ENCODE data around the gene PON2. TPM values are rescaled to one million over a fixed set of nuclear protein-coding genes. Genes with fewer than 3 reads are reported as not detected.

The PON2 gene
- total RNA-seq, 1 donor from 2014 or later = 195 TPM

- no peak for DNase-seq (ENCODE audit: extremely low read depth, low read depth, low spot score)
Observed at GRCh38 chr7:95446618-95447017, 11.8 kb upstream of the PON2 start.

DNA sequence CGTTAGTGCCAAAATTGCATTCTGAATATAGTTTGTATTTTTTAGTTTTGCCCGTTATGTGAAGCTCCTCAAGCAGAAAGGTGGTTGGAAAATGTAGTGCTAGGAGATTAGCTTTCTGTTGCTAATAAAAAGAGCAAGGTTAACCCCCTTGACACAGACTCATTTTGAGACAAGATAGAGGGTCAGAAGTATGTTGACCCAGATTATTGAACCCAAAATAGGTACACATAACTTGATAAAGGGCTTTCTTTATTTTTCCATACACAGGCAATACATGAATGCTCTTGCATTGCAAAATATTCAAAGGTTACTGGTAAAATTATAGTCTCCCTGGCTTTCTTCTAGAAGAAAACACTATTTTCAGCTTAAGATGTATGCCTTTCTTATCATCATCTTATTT, 10.0 kb upstream of the PON2 start:
- DNase-seq (ENCODE audit: extremely low read depth, low read depth, low spot score) = no peak

- DNase-seq (ENCODE audit: extremely low read depth, low read depth, low spot score) = no peak
Observed at GRCh38 chr7:95441042-95441823, 6.4 kb upstream of the PON2 start.

GRCh38 chr7:95440394-95441038, 5.7 kb upstream of the PON2 start:
- DNase-seq (ENCODE audit: extremely low read depth, low read depth, low spot score) = no peak

DNA sequence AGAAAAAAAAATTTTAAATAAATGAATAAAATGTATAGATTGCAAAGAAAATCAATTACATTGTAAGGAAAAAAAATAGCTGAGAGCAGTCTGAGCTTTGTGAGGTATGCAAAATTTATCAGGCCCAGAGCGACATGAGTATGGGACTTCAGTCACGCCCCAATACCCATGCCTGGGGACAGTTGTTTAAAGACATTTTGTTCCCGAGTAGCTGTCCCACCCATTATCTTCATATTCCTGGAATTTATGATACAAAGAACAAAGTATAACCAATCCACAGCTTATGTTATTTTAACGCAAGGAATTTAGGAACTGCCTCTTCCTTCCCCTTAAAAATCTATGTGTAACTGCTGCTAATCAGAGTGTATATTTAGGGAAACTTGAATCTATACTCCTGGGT, 1.6 kb upstream of the PON2 start:
- no peak for DNase-seq (ENCODE audit: extremely low read depth, low read depth, low spot score)

DNA sequence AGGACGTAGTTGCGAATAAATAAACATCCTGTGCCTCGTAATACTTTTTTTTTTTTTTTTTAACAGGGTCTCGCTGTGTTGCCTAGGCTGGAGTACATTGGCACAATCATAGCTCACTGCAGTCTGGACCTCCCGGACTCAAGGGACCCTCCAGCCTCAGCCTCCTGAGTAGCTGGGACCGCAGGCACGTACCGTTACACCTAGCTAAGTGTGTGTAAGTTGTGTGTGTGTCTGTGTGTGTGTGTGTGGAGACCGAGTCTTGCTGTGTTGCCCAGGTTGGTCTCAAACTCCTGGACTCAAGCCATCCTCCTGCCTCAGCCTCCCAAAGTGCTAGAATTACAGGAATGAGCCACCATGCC, 573 bp upstream of the PON2 start:
- no peak for DNase-seq (ENCODE audit: extremely low read depth, low read depth, low spot score)

GRCh38 chr7:95433952-95434556, 774 bp downstream of the PON2 start:
- DNase-seq (ENCODE audit: extremely low read depth, low read depth, low spot score) = no peak

GRCh38 chr7:95433129-95433528, 1.7 kb downstream of the PON2 start:
- DNase-seq (ENCODE audit: extremely low read depth, low read depth, low spot score) = no peak

- no peak for DNase-seq (ENCODE audit: extremely low read depth, low read depth, low spot score)
Observed at GRCh38 chr7:95432606-95433005, 2.2 kb downstream of the PON2 start.

- DNase-seq (ENCODE audit: extremely low read depth, low read depth, low spot score) = no peak
Observed at GRCh38 chr7:95430864-95431263, 4.0 kb downstream of the PON2 start.

DNA sequence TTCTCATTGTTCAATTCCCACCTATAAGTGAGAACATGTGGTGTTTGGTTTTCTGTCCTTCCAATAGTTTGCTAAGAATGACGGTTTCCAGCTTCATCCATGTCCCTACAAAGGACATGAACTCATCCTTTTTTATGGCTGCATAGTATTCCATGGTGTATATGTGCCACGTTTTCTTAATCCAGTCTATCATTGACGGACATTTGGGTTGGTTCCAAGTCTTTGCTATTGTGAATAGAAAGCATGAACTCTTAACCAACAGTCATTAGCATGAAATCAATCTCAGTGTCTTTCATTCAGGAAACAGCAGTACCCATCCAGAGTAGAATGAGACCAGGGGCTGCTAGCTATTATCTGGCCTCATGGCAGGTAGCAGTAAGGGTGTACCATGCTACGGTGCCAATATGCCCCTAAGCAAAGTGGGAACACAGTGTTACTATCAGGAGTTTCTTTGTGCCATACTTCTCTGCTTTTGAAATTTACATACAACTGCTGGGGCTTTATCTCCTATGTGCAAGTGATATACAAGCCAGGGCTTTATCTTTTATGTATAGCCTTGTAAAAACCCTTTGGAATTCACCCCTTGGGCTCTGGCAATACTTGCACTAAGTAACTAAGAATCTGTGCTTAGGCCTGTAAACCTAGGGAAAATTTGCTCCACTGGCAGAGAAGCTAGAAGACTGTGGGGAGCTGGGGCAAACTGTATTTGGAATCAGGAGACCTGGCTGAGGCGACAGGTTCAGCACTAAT, 5.4 kb downstream of the PON2 start:
- no peak for DNase-seq (ENCODE audit: extremely low read depth, low read depth, low spot score)

DNA sequence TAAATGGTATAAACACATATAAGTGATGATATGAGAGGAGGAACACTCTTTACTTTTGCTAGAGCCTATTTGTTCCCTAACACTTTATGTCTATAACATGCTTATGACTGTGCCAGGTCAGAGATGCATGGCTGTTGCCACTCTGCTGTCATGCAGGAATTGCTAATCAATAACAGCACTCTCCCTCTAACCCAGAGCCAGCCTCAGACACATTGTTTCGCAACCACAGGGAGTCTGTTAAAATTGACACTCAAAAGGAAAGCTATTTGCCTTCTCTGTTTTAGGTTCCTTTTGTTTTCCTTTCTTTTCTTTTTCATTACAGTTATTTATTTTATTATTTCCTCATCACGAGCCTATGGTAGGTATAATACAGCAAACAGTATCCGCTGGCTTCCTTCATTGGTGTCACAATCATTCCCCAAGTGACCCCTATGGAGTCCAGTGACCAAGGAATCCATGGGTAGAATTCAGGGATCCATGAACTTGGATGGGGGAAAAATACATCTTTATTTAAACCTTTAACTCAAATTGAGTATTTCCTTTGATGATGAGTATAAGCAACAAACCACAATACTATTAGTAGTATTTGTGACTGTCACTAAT, 6.8 kb downstream of the PON2 start:
- DNase-seq (ENCODE audit: extremely low read depth, low read depth, low spot score) = no peak

DNA sequence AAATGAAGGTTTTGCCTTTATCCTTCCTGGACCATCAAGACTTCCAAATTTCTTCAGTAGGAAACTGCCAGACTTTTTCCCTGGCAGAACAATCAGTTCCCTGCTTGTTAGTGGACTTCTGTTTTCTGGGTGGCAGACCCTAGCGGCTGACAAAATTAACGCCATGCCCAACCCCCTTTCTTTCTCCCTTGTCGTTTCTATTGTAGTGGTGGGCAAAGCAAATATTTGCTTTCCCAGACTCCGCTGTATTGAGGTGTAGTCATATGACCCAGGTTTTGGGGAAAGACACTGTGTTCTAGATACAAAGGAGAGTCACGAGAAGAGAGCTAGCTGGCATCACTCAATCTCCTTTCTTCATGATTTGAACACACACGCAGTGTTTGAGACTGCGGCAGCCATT, 7.7 kb downstream of the PON2 start:
- no peak for DNase-seq (ENCODE audit: extremely low read depth, low read depth, low spot score)

DNA sequence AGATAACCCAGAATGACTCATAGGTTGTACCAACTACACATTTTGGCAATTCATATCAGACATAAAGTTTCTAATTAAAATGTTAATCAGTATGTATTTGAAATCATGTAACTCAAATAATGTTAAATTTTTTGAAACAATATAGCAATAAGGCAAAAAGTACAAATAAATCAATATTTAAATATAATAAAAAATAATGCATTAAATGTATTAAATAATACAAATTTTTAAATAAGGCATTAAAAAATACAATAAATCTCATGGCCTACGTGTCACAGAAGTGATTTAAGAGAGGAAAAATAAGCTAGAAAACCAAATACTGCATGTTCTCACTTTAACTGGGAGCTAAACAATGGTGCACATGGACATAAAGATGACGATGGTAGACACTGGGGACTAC, 9.1 kb downstream of the PON2 start:
- DNase-seq (ENCODE audit: extremely low read depth, low read depth, low spot score) = no peak

DNA sequence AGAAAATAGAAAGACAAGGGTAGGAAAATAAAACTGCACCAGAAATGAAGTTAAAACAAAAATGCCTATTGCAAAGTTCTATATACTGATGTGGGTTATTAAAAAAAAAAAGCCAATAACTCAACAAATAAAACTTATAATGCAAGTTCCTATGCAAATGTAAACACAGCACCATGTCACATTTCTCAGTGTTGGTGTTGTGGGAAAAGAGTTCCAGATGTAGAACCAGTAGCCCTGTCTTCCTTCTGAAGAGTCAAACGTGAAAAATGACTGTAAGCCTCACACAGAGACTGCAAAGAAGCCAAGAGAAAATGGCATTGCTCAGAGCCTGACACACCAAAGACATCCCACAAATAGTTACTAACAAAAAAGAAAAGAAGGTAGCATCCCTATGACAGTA, 10.1 kb downstream of the PON2 start:
- no peak for DNase-seq (ENCODE audit: extremely low read depth, low read depth, low spot score)

- no peak for DNase-seq (ENCODE audit: extremely low read depth, low read depth, low spot score)
Observed at GRCh38 chr7:95421847-95422444, 12.9 kb downstream of the PON2 start.

DNA sequence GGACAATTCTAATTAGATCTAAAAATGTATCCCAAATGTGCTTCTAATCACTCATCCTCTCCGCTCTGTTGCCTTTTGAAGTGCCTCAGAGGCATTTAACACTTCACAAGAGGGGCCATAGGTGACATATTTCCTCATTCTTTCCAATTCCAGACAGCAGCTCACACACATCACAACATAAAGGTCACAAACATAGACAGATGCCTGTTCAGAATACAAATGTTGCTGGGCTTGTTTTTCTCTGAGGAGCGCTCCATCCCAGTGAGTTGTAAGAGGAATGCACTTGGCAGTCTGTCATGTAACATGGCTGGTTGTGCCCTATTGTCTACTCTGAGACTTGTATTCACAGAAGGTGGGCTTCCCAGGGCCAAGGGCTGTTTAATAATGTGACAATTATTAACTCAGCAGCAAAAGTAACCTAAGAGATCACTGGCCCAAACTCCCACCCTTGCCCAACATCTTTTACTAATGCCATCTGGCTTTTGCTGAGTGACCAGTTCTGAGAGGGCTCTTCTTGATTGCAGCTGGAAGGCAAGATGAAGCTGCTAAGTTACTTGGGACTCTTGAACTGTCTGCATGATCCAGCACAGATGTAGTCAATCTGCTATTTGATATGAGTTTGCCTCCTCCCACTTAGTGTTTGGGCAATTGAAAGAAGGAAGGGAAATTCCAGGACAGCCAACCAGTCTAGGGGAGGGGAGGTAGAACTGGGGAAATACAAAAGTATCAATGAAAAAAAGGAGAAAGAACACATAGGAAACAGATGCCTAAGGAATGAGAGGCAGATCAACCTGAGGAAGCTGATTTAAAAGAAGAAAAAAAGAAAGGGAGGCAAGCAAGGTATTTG, 13.6 kb downstream of the PON2 start:
- no peak for DNase-seq (ENCODE audit: extremely low read depth, low read depth, low spot score)

GRCh38 chr7:95412075-95412474, 22.8 kb downstream of the PON2 start:
- no peak for DNase-seq (ENCODE audit: extremely low read depth, low read depth, low spot score)

DNA sequence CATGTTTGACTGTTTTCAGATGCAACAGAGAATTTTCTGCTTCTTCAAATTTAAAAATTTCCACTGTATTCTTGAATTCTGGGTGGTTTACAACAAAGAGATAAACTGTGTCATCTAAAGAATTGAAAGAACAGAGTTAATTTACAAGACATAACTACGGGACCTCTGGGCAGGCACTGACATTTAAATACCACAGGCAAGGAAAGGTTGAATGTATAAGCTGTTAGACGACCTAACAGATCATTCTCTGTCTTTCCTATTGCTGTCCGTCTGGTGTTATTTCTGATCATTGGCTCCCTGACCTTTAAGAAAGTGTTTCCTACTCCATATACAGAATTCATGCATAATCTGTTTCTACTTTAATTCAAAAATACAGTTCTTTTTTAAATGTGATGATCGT, 23.2 kb downstream of the PON2 start:
- no peak for DNase-seq (ENCODE audit: extremely low read depth, low read depth, low spot score)

DNA sequence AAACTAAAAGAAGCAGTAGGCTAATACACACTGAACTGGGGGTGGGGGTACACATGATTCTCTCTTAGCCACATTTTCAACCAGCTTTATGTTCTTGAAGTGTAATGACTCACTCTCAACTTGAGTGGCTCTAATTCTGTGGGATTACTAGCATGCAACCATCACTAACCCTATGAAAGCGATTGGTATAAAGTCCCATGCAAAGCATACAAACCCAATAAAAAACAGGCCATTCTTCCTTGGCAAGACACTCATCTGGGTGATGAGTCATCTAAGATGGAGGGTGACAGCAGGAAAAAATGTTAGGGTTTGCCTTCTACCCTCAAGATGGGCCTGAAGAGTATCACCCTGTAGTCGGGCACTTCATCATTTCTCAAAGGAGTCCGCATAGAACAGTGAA, 23.8 kb downstream of the PON2 start:
- no peak for DNase-seq (ENCODE audit: extremely low read depth, low read depth, low spot score)
